Kidney (tissue), 14 donors: ENCODE measurements around the gene IMP4. TPM values are rescaled to one million over a fixed set of nuclear protein-coding genes. Genes with fewer than 3 reads are reported as not detected.

Experiments
- DNase-seq, 5 donors: peaks; one replicate each; pipeline ENCODE4 v3.0.0-alpha.2; 2013 to 2020
- FAIRE-seq: peaks from 2 replicates; lab custom pipeline; 2012; peaks lifted over from hg19 to GRCh38; lab: Jason Lieb, UNC
- H3K27ac ChIP-seq, 2 donors: one replicate each; pipeline ENCODE4 v1.7.0; 2013; ENCODE audit warnings: low read depth in 2 of 2, low read length in 2 of 2, inconsistent platforms in 1 of 2
- H3K27me3 ChIP-seq: one replicate; pipeline ENCODE4 v1.7.1; 2013; ENCODE audit warnings: low read length, inconsistent platforms; ENCODE audit not compliant: control insufficient read depth, insufficient read depth
- H3K36me3 ChIP-seq, 3 donors: one replicate each; pipeline versions ENCODE4 v1.7.0 to v1.7.1; 2013; ENCODE audit warnings: low read length in 3 of 3, control low read depth in 1 of 3, inconsistent platforms in 1 of 3; ENCODE audit not compliant: insufficient read depth in 3 of 3, control insufficient read depth in 2 of 3
- H3K4me1 ChIP-seq, 3 donors: one replicate each; pipeline versions ENCODE4 v1.7.0 to v1.7.1; 2013; ENCODE audit warnings: low read length in 3 of 3, inconsistent platforms in 1 of 3, low read depth in 1 of 3; ENCODE audit not compliant: control insufficient read depth in 2 of 3, insufficient read depth in 2 of 3
- H3K4me3 ChIP-seq, 3 donors: one replicate each; pipeline versions ENCODE4 v1.7.0 to v1.8.1; 2013; ENCODE audit warnings: low read length in 3 of 3, control low read depth in 1 of 3, inconsistent platforms in 1 of 3
- H3K9ac ChIP-seq, 3 donors: one replicate each; pipeline versions ENCODE4 v1.7.0 to v1.7.1; 2013; ENCODE audit warnings: low read length in 3 of 3, control low read depth in 1 of 3, inconsistent platforms in 1 of 3
- H3K9me3 ChIP-seq, 3 donors: one replicate each; pipeline versions ENCODE4 v1.7.0 to v1.7.1; 2013; ENCODE audit warnings: low read length in 3 of 3, control low read depth in 1 of 3, inconsistent platforms in 1 of 3; ENCODE audit not compliant: control insufficient read depth in 2 of 3, insufficient read depth in 1 of 3
- intact Hi-C: fragments of 100-400 bp; cut with DNase I; formaldehyde crosslinking; loops from one replicate; pipeline ENCODE4 v1.11.1; 2022
- polyA plus RNA-seq: library from polyadenylated mRNA; stranded (reverse); fragments of 350-450 nt; fragmentation: Illumina TruSeq; extraction: RNeasy Lipid Tissue Mini Kit (QIAGEN cat#74804); gene quantifications from one replicate; pipeline ENCODE4 v1.2.3, GENCODE V29; 2014; ENCODE audit warnings: low read depth, low replicate concordance; ENCODE audit not compliant: insufficient read depth
- total RNA-seq: library from RNA; stranded (reverse); fragmentation: NEBNext Ultra II Directional; extraction: Animal tissue kit (Norgen Biotek cat#: 25700); gene quantifications from one replicate; pipeline ENCODE4 v1.2.1, GENCODE V29; 2021
- TF ChIP-seq, protein P1 (sequence below): IDR thresholded peaks from 3 replicates; pipeline ENCODE4 v1.5.1; 2012; ENCODE audit warnings: mild to moderate bottlenecking, moderate library complexity, borderline replicate concordance; ENCODE audit not compliant: insufficient read depth; ENCODE audit errors: extremely low read depth
- donor health status: control.
- donor health status: control.
- donor health status: control.
- donor health status: control.
- donor health status: control.
- donor health status: DM: yes; HTN: yes; CAD: no.
- donor health status: Normal renal cell carcinoma (clear cell type).

The IMP4 gene
- total and polyA plus RNA-seq, 2 donors from 2014 or later: 59.7 to 60.1 TPM

GRCh38 chr2:130349174-130349573 is 6.5 kb downstream of the IMP4 start:
- Histone ChIP-seq H3K4me1 (no peaks in the 10 kb centered on the region), H3K27ac (no peak overlapping the region), H3K9me3 (no peaks in the 10 kb centered on the region), H3K4me3 (no peak overlapping the region), H3K27me3 (no peaks in the 10 kb centered on the region), H3K36me3 (peaks cover 0 to 33% (median 26%) of the 10 kb centered on the region in 3 donors), H3K9ac (no peak overlapping the region)
- intact Hi-C loops: no loop called here
- TF ChIP-seq, protein P1, sequence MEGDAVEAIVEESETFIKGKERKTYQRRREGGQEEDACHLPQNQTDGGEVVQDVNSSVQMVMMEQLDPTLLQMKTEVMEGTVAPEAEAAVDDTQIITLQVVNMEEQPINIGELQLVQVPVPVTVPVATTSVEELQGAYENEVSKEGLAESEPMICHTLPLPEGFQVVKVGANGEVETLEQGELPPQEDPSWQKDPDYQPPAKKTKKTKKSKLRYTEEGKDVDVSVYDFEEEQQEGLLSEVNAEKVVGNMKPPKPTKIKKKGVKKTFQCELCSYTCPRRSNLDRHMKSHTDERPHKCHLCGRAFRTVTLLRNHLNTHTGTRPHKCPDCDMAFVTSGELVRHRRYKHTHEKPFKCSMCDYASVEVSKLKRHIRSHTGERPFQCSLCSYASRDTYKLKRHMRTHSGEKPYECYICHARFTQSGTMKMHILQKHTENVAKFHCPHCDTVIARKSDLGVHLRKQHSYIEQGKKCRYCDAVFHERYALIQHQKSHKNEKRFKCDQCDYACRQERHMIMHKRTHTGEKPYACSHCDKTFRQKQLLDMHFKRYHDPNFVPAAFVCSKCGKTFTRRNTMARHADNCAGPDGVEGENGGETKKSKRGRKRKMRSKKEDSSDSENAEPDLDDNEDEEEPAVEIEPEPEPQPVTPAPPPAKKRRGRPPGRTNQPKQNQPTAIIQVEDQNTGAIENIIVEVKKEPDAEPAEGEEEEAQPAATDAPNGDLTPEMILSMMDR: no peak
- DNase-seq (no peak), FAIRE-seq (no peak)

GRCh38 chr2:130351711-130352110 is 9.0 kb downstream of the IMP4 start:
- Histone ChIP-seq H3K9me3 (no peaks in the 10 kb centered on the region), H3K27me3 (no peaks in the 10 kb centered on the region), H3K36me3 (peaks cover 0 to 10% (median 9%) of the 10 kb centered on the region in 3 donors), H3K9ac (no peak overlapping the region), H3K4me1 (peaks cover 0 to 7% (median 4%) of the 10 kb centered on the region in 3 donors), H3K27ac (no peak overlapping the region), H3K4me3 (no peak overlapping the region)
- TF ChIP-seq, protein P1: no peak
- intact Hi-C loops: no loop called here
- DNase-seq (no peak), FAIRE-seq (no peak)

DNA sequence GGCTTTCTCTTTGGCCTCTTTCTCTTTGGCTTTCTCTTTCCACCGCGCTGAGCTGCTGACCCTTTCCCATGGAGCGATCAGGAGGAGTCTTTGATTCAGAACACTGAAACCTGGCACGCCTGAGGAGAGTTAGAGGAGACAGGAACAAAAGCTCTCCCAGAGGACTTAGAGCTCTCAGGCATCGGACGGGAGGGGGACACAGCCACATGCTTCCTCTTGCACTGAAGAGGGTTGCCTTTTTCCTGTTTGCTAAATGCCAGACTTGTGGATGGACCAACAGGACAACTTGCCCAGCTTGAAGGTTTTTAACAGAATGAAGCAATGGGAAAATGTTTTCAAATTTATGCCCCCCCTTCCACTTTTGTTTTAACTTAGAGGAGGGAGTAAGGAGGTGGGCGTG is 9.5 kb downstream of the IMP4 start:
- H3K4me1 ChIP-seq: peaks cover 0 to 7% (median 4%) of the 10 kb centered on the region in 3 donors
- H3K27ac ChIP-seq: no peak overlapping the region
- no peaks in the 10 kb centered on the region for H3K9me3 ChIP-seq
- peaks cover 0 to 4% (median 3%) of the 10 kb centered on the region in 3 donors for H3K36me3 ChIP-seq
- intact Hi-C loops: no loop called here
- no peak overlapping the region for H3K4me3 ChIP-seq
- TF ChIP-seq, protein P1: no peak
- DNase-seq (peak in 2 of 5 donors; percentile 24 to 37), FAIRE-seq (no peak)
- H3K27me3 ChIP-seq: no peaks in the 10 kb centered on the region
- H3K9ac ChIP-seq: no peak overlapping the region
